ENCODE measurements around the gene REM2. TPM values are rescaled to one million over a fixed set of nuclear protein-coding genes. Genes with fewer than 3 reads are reported as not detected.

Gene REM2
- polyA plus RNA-seq, 3 donors: 1.8 TPM; not detected in 2

GRCh38 chr14:22929961-22930364 is 46.9 kb downstream of the REM2 start:
- no peak for TF ChIP-seq CTCF (IDR thresholded peaks at IDR 0.05)
- H3K9me3 Mint-ChIP-seq: no peaks in the 10 kb centered on the region
- H3K79me2 ChIP-seq (ENCODE audit: insufficient read depth, low read length): peaks cover 15% of the 10 kb centered on the region
- H3K27ac Mint-ChIP-seq: no peak overlapping the region
- peak overlapping the region; percentile 65 to 86 for H3K27ac ChIP-seq (ENCODE audit: low read depth in 1 of 2, low read length in 2 of 2)
- no peaks in the 10 kb centered on the region for H3K27me3 ChIP-seq (ENCODE audit: control insufficient read depth in 2 of 2, insufficient read depth in 2 of 2, low read length in 2 of 2)
- H2AFZ ChIP-seq (ENCODE audit: insufficient read depth, low read depth, low read length, poor library complexity, severe bottlenecking): peak overlapping the region; percentile 87
- peak overlapping the region; percentile 96 for H3K4me2 ChIP-seq (replicated peaks; ENCODE audit: extremely low read depth, low read length, poor library complexity, severe bottlenecking)
- H3K9me3 ChIP-seq (replicated peaks in 1 of 2; ENCODE audit: control insufficient read depth in 1 of 2, insufficient read depth in 1 of 2, low read length in 2 of 2): no peaks in the 10 kb centered on the region
- H3K4me1 ChIP-seq (ENCODE audit: control insufficient read depth in 1 of 2, insufficient read depth in 2 of 2, low read length in 2 of 2): peaks cover 19 to 34% of the 10 kb centered on the region in 2 donors
- DNase-seq: no peak
- H3K9ac ChIP-seq (ENCODE audit: insufficient read depth, low read length, poor library complexity, severe bottlenecking): peak overlapping the region; percentile 59
- no peak overlapping the region for H3K4me3 Mint-ChIP-seq
- H3K36me3 ChIP-seq (replicated peaks in 1 of 2; ENCODE audit: control insufficient read depth in 1 of 2, insufficient read depth in 2 of 2, low read length in 2 of 2): peaks cover 2 to 24% of the 10 kb centered on the region in 2 donors
- H3K27me3 Mint-ChIP-seq (ENCODE audit: low read depth in 3 of 3): no peaks in the 10 kb centered on the region
- peaks cover 8% of the 10 kb centered on the region for H3K4me1 Mint-ChIP-seq
- H3K4me3 ChIP-seq (replicated peaks in 1 of 3; ENCODE audit: low read depth in 2 of 3, low read length in 3 of 3): peak overlapping the region; percentile 58 to 98 (median 90)
- peaks cover 19 to 33% of the 10 kb centered on the region in 2 donors for H3K36me3 Mint-ChIP-seq
- intact Hi-C loops (cut with micrococcal nuclease): loop anchor here in 1 of 2 donors (1.0 to 10.0 kb wide), 3 partner anchors 11 to 1185 kb away; partner anchors contain the start of genes AJUBA, DCAF11, NRL and RBM23
- H4K20me1 ChIP-seq (ENCODE audit: insufficient read depth, low read length): no peaks in the 10 kb centered on the region
- WGBS (ENCODE audit: insufficient coverage): 0% methylated on average over 1 of the region's 2 CpGs

- H3K4me1 Mint-ChIP-seq: no peaks in the 10 kb centered on the region
- Histone ChIP-seq H3K4me1 (ENCODE audit: control insufficient read depth in 1 of 2, insufficient read depth in 2 of 2, low read length in 2 of 2) (peaks cover 19 to 33% of the 10 kb centered on the region in 2 donors), H4K20me1 (ENCODE audit: insufficient read depth, low read length) (no peaks in the 10 kb centered on the region), H3K4me2 (replicated peaks; ENCODE audit: extremely low read depth, low read length, poor library complexity, severe bottlenecking) (no peak overlapping the region), H3K79me2 (ENCODE audit: insufficient read depth, low read length) (peaks cover 15% of the 10 kb centered on the region), H3K36me3 (replicated peaks in 1 of 2; ENCODE audit: control insufficient read depth in 1 of 2, insufficient read depth in 2 of 2, low read length in 2 of 2) (peaks cover 0 to 6% of the 10 kb centered on the region in 2 donors), H3K4me3 (replicated peaks in 1 of 3; ENCODE audit: low read depth in 2 of 3, low read length in 3 of 3) (no peak overlapping the region), H3K27ac (ENCODE audit: low read depth in 1 of 2, low read length in 2 of 2) (no peak overlapping the region), H3K9me3 (replicated peaks in 1 of 2; ENCODE audit: control insufficient read depth in 1 of 2, insufficient read depth in 1 of 2, low read length in 2 of 2) (no peaks in the 10 kb centered on the region), H3K9ac (ENCODE audit: insufficient read depth, low read length, poor library complexity, severe bottlenecking) (no peak overlapping the region), H2AFZ (ENCODE audit: insufficient read depth, low read depth, low read length, poor library complexity, severe bottlenecking) (no peak overlapping the region), H3K27me3 (ENCODE audit: control insufficient read depth in 2 of 2, insufficient read depth in 2 of 2, low read length in 2 of 2) (no peaks in the 10 kb centered on the region)
- peak overlapping the region in 1 of 7 donors; percentile 56 for H3K27ac Mint-ChIP-seq
- no peak overlapping the region for H3K4me3 Mint-ChIP-seq
- no peaks in the 10 kb centered on the region for H3K27me3 Mint-ChIP-seq (ENCODE audit: low read depth in 3 of 3)
- H3K36me3 Mint-ChIP-seq: peaks cover 7 to 25% of the 10 kb centered on the region in 2 donors
- intact Hi-C loops (cut with micrococcal nuclease): loop anchor here in 1 of 2 donors (10.0 kb wide), 1 partner anchor 53 kb away; the partner anchor contains the start of gene AJUBA
- H3K9me3 Mint-ChIP-seq: no peaks in the 10 kb centered on the region
- WGBS (ENCODE audit: insufficient coverage): no CpG with 5 or more reads among the region's 3 CpGs
- no peak for DNase-seq
- no peak for TF ChIP-seq CTCF (IDR thresholded peaks at IDR 0.05)
Observed at GRCh38 chr14:22932146-22932545, 49.1 kb downstream of the REM2 start.
